Embryonic facial prominence (tissue), 1 donor: ENCODE measurements around the gene SCO2.
"Not testable (repeated sequence)": the region's sequence is repeated elsewhere in the genome, so short reads cannot be mapped to it uniquely, and the experiment has no call there.

Experiments used
- DNase-seq: peaks from one replicate; pipeline ENCODE4 v3.0.0-alpha.2; 2016; ENCODE audit errors: extremely low spot score

The SCO2 gene

DNA sequence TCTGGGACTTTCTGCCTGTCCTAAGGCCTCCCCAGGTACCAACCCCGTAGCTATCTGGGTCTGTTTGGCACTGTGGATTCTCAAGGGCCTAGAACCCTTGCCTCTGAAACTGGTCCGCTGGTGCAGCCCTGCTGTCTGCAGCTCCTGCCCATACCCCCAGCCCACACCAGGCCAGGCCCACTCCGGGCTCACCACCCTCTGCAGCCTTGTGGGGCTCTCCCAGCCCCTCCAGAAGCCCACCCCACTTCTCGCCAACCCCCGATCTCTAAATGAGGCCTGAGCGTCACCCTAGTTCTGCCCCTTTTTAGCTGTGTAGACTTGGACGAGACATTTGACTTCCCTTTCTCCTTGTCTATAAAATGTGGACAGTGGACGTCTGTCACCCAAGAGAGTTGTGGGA lies 25.0 kb upstream of the SCO2 start:
- no peak for DNase-seq

DNA sequence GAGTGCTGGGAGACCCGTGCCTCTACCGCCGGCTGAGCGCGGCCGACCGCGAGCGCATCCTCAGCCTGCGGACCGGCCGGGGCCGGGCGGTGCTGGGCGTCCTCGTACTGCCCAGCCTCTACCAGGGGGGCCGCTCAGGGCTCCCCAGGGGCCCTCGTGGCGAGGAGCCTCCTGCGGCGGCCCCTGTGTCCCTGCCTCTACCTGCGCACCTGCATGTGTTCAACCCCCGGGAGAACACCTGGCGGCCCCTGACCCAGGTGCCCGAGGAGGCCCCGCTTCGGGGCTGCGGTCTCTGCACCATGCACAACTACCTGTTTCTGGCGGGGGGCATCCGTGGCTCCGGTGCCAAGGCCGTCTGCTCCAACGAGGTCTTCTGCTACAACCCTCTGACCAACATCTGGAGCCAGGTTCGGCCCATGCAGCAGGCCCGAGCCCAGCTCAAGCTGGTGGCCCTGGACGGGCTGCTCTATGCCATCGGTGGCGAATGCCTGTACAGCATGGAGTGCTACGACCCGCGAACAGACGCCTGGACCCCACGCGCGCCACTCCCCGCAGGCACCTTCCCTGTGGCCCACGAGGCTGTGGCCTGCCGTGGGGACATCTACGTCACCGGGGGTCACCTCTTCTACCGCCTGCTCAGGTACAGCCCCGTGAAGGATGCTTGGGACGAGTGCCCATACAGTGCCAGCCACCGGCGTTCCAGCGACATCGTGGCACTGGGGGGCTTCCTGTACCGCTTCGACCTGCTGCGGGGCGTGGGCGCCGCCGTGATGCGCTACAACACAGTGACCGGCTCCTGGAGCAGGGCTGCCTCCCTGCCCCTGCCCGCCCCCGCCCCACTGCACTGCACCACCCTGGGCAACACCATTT lies 23.8 kb upstream of the SCO2 start:
- DNase-seq = no peak

DNA sequence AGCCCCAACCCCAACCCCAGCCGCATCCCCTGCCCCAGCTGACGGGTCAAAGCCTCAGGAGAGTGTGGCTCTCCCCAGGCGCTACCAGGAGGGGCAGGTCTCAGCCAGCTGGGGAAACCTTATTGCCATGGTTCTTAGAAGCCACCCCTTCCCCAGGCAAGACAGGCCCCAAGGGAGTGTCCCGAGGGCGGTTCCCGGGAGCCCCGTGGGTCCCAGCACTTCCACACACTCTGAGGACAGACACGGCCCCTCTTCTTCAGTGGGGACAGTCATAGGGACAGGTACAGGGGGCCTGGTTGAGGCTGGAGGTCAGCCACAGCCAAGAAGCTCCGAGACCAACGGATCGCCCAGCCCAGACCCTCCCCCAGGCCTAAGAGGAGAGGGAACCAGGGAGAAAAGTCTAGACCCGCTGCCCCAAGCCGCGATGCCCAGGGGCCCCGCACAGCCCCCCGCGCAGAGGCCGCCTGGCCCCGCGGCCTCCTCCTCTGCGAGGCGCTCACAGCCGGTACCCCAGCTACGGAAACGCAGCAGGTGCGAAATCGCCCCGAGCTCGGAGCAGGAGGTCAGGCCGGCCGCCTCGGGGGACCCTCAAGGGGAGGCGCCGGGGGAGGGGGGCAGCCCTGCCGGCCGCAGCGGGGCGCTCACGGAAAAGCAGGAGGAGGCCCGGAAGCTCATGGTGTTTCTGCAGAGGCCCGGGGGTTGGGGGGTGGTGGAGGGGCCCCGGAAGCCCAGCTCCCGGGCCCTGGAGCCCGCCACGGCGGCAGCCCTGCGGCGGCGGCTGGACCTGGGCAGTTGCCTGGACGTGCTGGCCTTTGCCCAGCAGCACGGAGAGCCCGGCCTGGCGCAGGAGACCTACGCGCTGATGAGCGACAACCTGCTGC lies 22.9 kb upstream of the SCO2 start:
- no peak for DNase-seq

DNA sequence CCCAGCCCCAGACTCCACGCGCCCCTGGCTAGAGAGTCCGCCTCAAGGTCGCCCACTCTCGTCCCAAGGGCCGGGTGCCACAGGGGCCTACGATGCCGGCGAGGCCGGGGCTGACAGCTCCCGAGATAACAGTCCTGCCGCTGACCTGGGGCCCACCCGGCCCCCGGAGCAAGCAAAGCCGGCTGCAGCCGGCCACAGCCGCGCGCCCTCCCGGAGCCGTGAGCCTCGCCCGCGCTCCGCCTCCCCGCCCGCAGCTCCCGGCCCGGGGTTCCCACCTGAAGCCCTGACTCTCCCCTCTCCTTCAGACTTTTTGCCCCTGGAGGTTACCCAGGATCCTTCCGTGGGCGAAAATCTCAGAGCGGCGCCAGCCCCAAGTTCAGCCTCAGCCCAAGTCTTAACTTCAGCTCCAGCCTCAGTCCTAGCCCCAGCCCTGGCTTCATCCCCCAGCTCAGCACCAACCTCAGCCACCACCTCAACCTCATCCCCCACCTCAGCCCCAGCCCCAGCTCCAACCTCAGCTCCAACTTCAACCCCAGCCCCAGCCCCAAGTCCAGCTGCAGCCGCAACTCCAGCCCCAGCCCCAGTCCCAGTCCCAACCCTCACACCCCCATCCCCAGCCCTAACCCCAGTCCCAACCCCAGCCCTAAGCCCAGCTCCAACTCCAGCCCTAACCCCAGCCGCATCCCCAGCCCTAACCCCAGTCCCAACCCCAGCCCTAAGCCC lies 22.0 kb upstream of the SCO2 start:
- DNase-seq = no peak

DNA sequence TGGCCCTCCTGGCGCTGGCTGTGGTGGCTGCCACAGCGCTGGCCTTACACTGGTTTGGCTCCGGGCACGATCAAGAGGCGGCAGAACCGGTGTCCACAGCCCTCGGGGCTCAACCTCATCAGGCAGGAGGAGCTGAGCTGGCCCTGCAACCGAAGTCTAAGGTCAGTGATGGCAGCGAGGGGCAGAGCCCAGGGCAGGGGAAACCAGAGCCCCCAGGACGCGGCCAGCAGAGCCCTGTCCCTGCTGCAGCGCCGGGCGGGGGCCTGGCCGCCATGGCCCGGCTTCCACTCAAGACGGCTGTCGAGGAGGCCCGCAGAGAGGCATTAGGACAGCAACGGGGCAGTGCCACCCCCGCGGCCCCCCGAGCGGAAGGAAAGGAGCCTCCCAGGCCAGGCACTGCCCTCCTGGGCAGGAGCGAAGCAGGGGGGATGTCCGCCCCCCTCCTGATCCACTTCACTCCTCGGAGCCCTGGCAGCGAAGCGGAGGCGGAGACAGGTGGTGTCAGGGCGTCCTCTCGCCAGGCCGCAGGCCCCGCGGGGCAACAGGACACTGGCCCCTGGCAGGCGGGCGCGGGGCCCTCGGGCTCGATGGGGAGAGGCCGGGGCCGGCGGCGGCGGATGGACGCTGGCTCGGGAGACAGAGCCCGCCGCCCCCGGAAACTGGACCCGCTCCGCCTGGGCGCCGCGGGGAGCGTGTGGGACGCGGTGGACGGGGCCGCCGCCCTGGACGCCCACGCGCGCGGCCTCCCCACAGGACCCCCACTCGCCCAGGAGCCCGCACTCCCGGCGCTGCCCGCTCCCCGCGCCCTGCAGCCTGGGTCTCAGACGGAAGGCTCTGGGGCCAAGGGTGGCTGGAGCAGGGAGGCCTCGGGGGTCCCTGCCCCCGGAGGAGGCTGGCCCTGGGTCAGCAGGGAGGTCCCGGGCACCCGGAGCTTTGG lies 21.2 kb upstream of the SCO2 start:
- DNase-seq = no peak

DNA sequence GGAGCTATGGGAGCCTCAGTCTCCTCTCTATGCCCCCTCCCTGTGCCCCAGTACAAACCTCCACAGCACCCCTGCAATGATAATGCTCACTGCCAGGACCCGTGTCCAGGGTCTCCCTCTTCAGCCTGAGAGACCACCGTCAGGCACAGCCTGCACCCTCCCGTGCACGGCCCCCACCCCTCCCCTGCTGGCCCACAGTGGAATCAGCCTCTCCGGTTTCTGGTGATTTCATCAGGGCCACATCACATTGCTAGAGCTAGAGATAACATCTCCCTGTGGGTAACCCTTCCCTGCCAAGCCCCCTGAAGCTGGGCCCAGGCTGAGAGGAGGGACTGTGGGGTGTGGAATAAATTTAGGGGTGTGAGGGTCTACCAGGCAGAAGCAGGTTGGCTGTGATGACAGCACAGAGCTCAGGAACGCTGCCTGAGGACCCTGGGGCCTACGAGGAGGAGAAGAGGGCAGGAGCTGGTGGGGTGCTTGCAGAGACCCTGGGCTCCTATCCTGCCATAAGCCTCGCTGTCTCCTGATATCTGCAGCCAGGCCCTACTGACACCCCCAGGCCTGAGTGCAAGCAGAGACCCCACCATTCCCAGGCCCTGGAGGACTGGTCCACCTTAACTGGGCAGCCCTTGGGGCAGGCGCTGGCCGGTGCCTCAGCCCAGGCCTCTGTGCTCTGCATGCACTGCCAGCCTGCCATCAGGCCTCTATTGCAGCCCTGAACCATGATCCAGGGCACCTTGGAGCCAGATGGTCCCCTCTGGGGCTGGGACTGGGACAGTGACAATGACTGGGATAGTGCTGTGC lies 20.3 kb upstream of the SCO2 start, which contains the start of gene KLHDC7B:
KLHDC7B (plus strand) TSS at position 378 of the 804 bp plus-strand sequence; CDS start at position 723, 345 bp downstream.
- no peak for DNase-seq

DNA sequence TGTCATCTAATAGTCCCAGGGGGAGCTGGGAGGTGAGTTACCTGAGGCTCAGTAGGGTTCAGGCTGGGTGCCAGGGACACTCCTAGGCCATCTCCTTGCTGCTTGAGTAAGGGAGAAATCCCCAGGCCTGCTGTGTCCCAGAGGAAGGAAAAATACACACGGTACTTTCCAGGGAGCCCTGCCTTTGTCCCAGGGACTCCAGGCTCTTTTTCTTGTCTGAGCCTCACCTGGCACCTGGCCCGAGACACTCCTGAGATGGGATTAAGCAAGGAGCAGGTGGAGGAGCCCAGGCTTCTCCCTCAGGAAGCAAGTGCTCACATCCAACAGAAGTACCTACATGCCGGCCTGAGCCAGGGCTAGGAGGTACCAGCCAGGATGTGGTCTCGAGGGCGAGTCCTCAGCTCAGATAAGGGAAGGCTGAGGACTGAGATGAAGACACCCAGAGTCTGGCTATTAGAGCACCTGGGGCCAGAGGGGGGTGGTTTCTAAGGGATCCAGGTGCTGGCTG lies 19.4 kb upstream of the SCO2 start:
- no peak for DNase-seq

DNA sequence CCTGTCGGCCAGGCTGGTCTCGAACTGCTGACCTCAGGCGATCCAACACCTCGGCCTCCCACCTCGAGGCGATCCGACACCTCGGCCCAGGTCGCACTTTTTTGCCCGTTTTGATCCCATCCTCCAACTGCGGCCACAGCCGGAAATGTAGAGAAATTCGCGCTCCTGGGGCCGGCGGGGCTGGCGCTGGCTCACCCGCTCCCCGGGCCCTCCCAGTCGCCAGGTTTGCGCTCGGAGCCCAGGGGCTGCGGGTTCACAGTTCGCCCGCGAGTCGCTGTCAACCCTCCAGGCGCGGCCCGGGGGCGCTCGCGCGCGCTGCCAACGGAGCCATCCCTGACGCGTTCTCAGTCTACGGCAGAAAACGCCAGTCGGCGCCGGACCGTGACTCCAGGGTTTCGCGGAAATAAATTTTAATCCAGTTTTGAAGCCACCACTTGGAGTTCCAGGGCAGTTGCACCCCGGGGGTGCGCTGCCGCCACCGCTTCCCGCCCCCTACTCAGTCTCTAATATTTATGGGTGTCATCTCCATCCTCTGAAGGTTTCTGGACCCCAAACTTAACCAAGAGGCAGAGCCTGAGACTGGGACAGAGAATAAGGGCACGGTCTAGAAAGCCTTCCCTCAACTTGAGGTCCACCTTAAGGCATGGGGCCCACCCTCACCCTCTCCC lies 18.8 kb upstream of the SCO2 start:
- no peak for DNase-seq

DNA sequence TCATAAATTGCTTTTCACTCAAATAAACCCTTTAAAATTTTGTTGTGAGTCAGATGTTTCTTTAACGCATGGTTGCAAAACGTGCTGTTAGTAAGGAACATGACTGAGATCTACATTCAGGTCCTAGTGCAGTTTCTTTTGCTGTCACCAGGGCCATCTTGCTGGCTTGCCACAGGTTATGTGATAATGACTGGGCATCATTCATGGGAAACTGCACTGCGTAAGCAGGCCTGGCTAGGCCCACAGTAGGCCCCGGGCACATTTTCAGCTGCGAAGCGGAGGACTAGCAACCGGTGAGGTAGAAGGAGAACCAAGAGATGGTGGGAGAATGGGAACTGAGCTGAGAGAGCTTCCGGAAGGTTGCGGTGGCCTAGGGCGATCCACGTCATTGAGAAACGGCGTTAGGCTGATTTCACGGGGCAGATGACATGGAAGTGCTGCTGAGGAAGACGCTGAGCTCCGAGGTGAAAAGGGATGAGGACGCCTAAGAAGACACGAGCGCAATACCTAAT lies 17.1 kb upstream of the SCO2 start:
- no peak for DNase-seq

DNA sequence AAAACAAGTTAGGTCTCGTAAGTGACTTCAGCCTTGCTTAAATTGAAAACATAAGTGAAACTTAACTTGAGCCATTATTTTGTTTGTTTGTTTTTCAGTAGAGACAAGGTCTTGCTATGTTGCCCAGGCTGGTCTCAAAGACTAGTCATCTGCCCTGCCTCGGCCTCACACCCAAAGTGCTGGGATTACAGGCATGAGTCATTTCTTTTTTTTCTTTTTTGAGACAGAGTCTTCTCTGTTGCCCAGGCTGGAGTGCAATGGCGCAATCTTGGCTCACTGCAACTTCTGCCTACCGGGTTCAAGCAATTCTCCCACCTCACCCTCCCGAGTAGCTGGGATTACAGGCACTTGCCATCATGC lies 16.2 kb upstream of the SCO2 start:
- not testable (repeated sequence) for DNase-seq

DNA sequence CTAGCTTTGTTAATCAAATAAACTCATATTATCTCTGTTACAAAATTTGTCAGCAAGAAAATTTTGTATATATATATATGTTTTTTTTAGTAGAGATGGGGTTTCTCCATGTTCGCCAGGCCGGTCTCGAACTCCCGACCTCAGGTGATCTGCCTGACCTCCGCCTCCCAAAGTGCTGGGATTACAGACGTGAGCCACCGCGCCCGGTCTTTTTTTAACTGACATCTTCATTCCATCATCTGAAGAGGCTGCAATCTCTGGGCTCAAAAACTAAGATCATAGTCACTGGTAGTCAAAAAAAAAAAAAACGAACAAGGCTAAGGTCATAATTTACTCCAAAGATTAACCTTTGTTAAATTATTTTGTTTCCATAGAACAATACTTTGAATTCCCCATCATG lies 15.0 kb upstream of the SCO2 start:
- no peak for DNase-seq

DNA sequence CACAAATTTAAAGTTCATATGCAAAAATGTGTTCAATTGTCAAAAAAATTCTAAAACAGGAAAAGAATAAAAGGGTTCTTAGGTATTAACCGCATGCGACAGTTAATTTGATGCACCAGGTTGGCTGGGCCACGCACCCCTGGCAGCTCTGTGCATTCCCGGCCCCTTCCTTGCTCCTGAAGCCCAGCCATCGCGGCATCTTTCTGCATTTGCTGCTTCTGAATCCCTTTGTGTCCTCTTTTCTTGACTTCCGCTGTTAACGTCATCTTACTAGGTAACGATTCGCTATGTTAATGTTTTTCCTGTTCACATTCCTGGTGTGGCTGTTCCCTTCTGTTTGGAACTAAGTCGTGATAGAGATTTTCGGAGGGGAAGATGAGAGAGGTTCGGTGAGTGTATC lies 12.4 kb upstream of the SCO2 start:
- no peak for DNase-seq

DNA sequence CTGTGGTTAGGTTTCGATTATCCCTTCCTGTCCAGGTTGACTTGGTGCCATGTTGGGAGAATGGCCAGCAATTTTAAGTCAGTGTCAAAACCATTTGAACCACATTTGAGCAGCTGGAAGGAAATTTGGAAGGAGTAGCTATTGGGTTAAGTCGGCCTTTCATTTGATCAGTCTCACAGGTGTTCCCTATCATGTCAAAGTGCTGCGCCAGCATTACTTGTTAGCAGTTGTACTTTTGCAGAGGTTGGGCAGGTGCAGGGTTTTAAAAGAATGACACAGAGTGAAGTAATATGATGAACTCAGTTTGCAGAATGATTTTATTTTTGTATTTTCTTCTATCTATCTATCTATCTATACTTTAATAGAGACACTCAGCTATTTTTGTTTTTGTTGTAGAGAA lies 10.8 kb upstream of the SCO2 start:
- DNase-seq = no peak

DNA sequence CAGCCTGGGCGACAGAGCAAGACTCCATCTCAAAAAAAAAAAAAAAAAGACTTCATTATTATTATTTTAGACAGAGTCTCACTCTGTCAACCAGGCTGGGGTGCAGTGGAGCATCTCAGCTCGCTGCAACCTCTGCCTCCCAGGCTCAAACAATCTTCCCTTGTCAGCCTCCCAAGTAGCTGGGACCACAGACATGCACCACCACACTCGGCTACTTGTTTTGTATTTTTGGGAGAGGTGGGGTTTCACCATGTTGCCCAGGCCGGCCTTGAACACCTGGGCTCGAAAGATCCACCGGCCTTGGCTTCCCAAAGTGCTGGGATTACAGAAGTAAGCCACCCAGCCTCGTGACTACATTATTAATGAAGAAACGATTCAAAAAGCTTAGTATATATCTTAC lies 9.7 kb upstream of the SCO2 start:
- no peak for DNase-seq

DNA sequence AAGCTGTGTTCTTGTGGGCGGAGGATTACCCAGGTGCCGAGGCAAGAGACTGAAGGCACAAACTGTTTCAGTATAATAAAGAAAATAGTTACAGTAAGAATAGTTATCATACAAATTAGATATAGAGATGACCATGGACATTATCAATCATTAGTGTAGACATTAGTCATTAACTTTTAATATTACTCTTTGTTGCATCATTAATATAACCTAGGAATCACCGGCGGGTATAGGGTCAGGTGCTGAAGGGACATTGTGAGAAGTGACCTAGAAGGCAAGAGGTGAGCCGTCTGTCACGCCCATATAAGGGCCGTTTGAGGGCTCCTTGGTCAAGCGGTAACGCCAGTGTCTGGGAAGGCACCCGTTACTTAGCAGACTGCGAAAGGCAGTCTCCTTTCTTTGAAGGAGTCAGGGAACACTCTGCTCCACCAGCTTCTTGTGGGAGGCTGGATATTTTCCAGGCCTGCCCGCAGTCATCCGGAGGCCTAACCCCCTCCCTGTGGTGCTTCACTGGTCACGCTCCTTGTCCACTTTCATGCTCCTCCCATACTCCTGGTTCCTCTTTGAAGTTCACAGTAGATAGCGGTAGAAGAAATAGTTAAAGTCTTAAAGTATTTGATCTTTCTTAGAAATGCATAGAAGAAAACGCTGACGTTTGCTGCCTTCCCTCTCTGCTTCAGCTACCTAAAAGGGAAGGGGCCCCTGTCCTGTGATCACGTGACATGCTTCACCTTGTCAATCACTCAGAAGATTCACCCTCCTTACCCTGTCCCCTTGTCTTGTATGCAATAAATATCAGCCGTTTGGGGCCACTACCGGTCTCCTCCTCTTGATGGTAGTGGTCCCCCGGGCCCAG lies 8.7 kb upstream of the SCO2 start:
- DNase-seq = not testable (repeated sequence)

DNA sequence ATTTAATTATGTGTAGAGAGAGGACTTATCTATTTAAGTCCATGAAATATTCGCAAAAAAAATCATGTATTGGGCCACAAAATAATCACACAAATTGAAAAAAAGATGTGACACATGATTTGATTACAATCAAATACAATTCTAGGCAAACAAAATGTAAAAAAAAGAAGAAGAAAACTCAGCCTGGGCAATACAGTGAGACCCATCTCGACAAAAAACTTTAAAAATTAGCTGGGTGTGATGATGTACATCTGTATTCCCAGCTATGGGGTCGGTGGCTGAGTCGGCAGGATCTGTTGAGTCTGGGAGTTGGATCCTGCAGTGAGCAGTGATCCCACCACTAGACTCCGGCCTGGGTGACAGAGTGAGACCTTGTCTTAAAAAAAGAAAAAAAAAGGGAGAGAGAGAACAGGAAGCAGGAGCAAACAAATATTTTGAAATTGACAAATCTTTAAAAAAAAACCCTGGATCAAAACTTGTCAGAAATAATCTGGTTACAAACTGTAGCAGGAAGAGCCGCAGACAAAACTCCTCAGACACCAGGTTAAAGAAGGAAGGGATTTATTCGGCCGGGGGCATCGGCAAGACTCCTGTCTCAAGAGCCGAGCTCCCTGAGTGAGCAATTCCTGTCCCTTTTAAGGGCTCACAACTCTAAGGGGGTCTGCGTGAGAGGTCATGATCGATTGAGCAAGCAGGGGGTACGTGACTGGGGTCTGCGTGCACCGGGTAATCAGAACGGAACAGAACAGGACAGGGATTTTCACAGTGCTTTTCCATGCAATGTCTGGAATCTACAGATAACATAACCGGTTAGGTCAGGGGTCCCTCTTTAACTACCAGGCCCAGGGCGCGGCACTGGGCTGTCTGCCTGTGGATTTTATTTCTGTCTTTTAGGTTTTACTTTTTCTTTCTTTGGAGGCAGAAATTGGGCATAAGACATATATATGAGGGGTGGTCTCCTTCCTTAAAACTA lies 7.7 kb upstream of the SCO2 start:
- DNase-seq = no peak
